GM23338 (cell line): ENCODE data around the gene ARMC7. TPM values are rescaled to one million over a fixed set of nuclear protein-coding genes. Genes with fewer than 3 reads are reported as not detected.
A peak's percentile ranks its signal among the peaks of the same experiment; 100 is the strongest.

ENCODE experiments used
- ATAC-seq: fragments of 200-7000 bp; cut with Tn5 transposase; 3 replicates; pipeline ENCODE4 v1.9.1; 2020
- DNase-seq: peaks from one replicate; pipeline ENCODE4 v3.0.0-alpha.2; 2015; ENCODE audit warnings: low spot score
- H2AFZ ChIP-seq: fragments of 200-600 bp; sonication (generic); 2 replicates; pipeline ENCODE4 v1.8.0; 2016; ENCODE audit warnings: antibody characterized with exemption, mild to moderate bottlenecking, moderate library complexity
- H3F3A ChIP-seq: fragments of 200-600 bp; sonication (generic); replicated peaks from 2 replicates; pipeline ENCODE4 v1.8.0; 2017; ENCODE audit warnings: antibody characterized with exemption, mixed run types, low read depth
- H3K27ac ChIP-seq: fragments of 200-600 bp; sonication (generic); 2 replicates; pipeline ENCODE4 v1.6.1; 2016; ENCODE audit warnings: low read depth
- H3K27me3 ChIP-seq: fragments of 200-600 bp; sonication (generic); 2 replicates; pipeline ENCODE4 v1.8.0; 2016; ENCODE audit warnings: mild to moderate bottlenecking, mixed run types, moderate library complexity; ENCODE audit not compliant: insufficient read depth
- H3K36me3 ChIP-seq: fragments of 200-600 bp; sonication (generic); 2 replicates; pipeline ENCODE4 v1.8.0; 2016; ENCODE audit warnings: mild to moderate bottlenecking; ENCODE audit not compliant: insufficient read depth
- H3K4me1 ChIP-seq: fragments of 200-600 bp; sonication (generic); 2 replicates; pipeline ENCODE4 v1.8.0; 2016; ENCODE audit warnings: mild to moderate bottlenecking, moderate library complexity; ENCODE audit not compliant: insufficient read depth
- H3K4me2 ChIP-seq: fragments of 200-600 bp; sonication (generic); 2 replicates; pipeline ENCODE4 v1.7.1; 2017; ENCODE audit warnings: mixed run types
- H3K4me3 ChIP-seq: fragments of 200-600 bp; sonication (generic); 2 replicates; pipeline ENCODE4 v1.6.1; 2016; ENCODE audit warnings: mixed run types
- H3K79me2 ChIP-seq: fragments of 200-600 bp; sonication (generic); replicated peaks from 2 replicates; pipeline ENCODE4 v1.8.0; 2017; ENCODE audit warnings: mild to moderate bottlenecking; ENCODE audit not compliant: insufficient read depth
- H3K9me2 ChIP-seq: fragments of 200-600 bp; sonication (generic); 2 replicates; pipeline ENCODE4 v1.8.0; 2017; ENCODE audit not compliant: insufficient read depth
- H4K20me1 ChIP-seq: fragments of 200-600 bp; sonication (generic); replicated peaks from 2 replicates; pipeline ENCODE4 v1.8.0; 2017; ENCODE audit warnings: mild to moderate bottlenecking; ENCODE audit not compliant: insufficient read depth
- H3K27ac Mint-ChIP-seq: 2 replicates; pipeline ENCODE4 v1.8.0; 2020; ENCODE audit warnings: inconsistent platforms, mild to moderate bottlenecking, moderate library complexity, mixed read lengths
- H3K27me3 Mint-ChIP-seq: 3 replicates; pipeline ENCODE4 v1.8.0; 2022; ENCODE audit warnings: low read depth, mild to moderate bottlenecking, moderate library complexity, mixed read lengths, inconsistent platforms; ENCODE audit not compliant: insufficient read depth, poor library complexity
- H3K36me3 Mint-ChIP-seq: 3 replicates; pipeline ENCODE4 v1.8.0; 2021; ENCODE audit warnings: low read depth, mild to moderate bottlenecking, inconsistent platforms, moderate library complexity, mixed read lengths
- H3K4me1 Mint-ChIP-seq: 3 replicates; pipeline ENCODE4 v1.8.0; 2020; ENCODE audit warnings: mild to moderate bottlenecking, inconsistent platforms, mixed read lengths
- H3K4me3 Mint-ChIP-seq: 3 replicates; pipeline ENCODE4 v1.8.0; 2021; ENCODE audit warnings: moderate library complexity, mild to moderate bottlenecking, inconsistent platforms, mixed read lengths
- H3K9me3 Mint-ChIP-seq: 3 replicates; pipeline ENCODE4 v1.8.0; 2020; ENCODE audit warnings: moderate library complexity, mild to moderate bottlenecking, inconsistent platforms, mixed read lengths
- CREB1 ChIP-seq: fragments of 250-450 bp; sonication (Bioruptor Pico); IDR thresholded peaks from 2 replicates; pipeline ENCODE4 v1.5.0; 2020; ENCODE audit warnings: low read depth, mild to moderate bottlenecking, moderate library complexity
- EZH2phosphoT487 ChIP-seq: fragments of 200-600 bp; sonication (generic); IDR thresholded peaks from one replicate; pipeline ENCODE4 v1.8.1; 2018; ENCODE audit warnings: antibody characterized with exemption; ENCODE audit not compliant: unreplicated experiment
- JUNB ChIP-seq: IDR thresholded peaks from one replicate; pipeline ENCODE4 v1.6.1; 2016; ENCODE audit warnings: antibody characterized with exemption; ENCODE audit not compliant: unreplicated experiment
- NANOG ChIP-seq: IDR thresholded peaks from 2 replicates; pipeline ENCODE4 v1.6.1; 2016; ENCODE audit warnings: antibody characterized with exemption, borderline replicate concordance
- STAT1 ChIP-seq: IDR thresholded peaks from one replicate; pipeline ENCODE4 v1.6.1; 2016; ENCODE audit warnings: antibody characterized with exemption; ENCODE audit not compliant: unreplicated experiment
- ZNF114 ChIP-seq: fragments of 250-450 bp; sonication (Bioruptor Pico); IDR thresholded peaks from 2 replicates; pipeline ENCODE4 v1.5.0; 2020; ENCODE audit warnings: mild to moderate bottlenecking, moderate library complexity
- ZNF331 ChIP-seq: fragments of 250-450 bp; sonication (Bioruptor Pico); IDR thresholded peaks from 2 replicates; pipeline ENCODE4 v1.5.0; 2020; ENCODE audit warnings: low read depth, mild to moderate bottlenecking, moderate library complexity
- polyA plus RNA-seq: library from polyadenylated mRNA; unstranded; fragments of >200 nt; fragmentation: Nextera tagmentation; extraction: Ambion mirVana; gene quantifications from 2 replicates; pipeline ENCODE4 v1.2.1, GENCODE V29; 2016
- total RNA-seq: library from RNA; depleted of rRNA; stranded (reverse); fragments of >200 nt; shearing (Covaris generic); gene quantifications from 2 replicates; pipeline ENCODE4 v1.2.3, GENCODE V29; 2014
- TF ChIP-seq, protein P1 (sequence below): IDR thresholded peaks from 2 replicates; pipeline ENCODE4 v1.6.1; 2016; ENCODE audit warnings: antibody characterized with exemption
- TF ChIP-seq, protein P2 (sequence below): IDR thresholded peaks from one replicate; pipeline ENCODE4 v1.6.1; 2018; ENCODE audit warnings: antibody characterized with exemption; ENCODE audit not compliant: unreplicated experiment
- TF ChIP-seq, protein P3 (sequence below): fragments of 250-450 bp; sonication (Bioruptor Pico); IDR thresholded peaks from 2 replicates; pipeline ENCODE4 v1.5.0; 2020; ENCODE audit warnings: mild to moderate bottlenecking, moderate library complexity

ARMC7 gene
- total and polyA plus RNA-seq, 2 experiments from 2014 or later, result 5.6 to 8.4 TPM

DNA sequence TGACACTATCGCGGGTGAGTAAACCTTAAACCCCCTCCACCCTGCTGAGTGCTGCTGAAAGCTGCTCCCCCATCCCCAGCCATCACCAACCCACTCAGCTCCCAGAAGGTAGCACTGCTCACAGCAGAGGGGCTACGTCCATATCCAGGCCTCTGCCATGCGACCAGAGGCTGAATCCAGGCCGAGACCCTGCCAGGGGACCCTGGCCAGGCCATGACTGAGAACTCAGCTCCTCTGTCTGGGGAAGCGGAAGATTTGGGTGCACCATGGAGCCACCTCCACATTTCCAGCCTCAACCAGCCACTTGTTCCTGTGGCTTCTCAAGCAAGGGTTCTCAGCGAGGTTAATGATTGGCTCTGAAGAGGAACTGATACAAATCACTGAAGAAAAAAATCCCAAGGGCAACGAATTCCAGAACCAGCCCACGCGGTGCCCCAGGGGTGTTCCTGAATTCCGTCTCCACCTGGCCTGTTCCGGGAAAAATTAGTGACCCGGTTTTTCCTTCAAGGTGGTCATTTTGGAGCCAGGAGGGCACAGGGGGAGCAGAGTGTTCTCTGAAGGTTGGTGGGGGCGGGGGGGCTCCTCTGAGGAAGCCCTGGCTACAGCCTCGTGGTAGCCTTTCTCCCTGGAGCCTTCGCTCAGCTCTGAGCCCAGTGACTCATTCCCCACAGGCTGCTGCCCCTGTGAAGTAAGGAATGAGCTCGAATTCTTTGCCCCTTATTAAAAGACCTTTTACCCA, 31.3 kb upstream of the ARMC7 start:
- Histone ChIP-seq H3K9me2 (no peaks in the 10 kb centered on the region), H4K20me1 (no peaks in the 10 kb centered on the region), H3K4me2 (peak overlapping the region; percentile 92; the same call in 1 of the 2 replicates), H3K4me1 (peaks cover 29% of the 10 kb centered on the region), H3K79me2 (no peaks in the 10 kb centered on the region), H3K4me3 (no peak overlapping the region), H2AFZ (peak overlapping the region; percentile 99), H3F3A (peaks cover 14% of the 10 kb centered on the region; the same call in 1 of the 2 replicates), H3K36me3 (no peaks in the 10 kb centered on the region), H3K27me3 (no peaks in the 10 kb centered on the region), H3K27ac (no peak overlapping the region)
- Mint-ChIP-seq H3K4me3 (peak overlapping the region; percentile 12; the same call in 1 of the 3 replicates), H3K4me1 (peaks cover 23% of the 10 kb centered on the region), H3K27ac (no peak overlapping the region), H3K27me3 (peaks cover 17% of the 10 kb centered on the region), H3K36me3 (no peaks in the 10 kb centered on the region), H3K9me3 (no peaks in the 10 kb centered on the region)
- DNase-seq (no peak), ATAC-seq (peak; percentile 2; the same call in 1 of the 3 replicates)
- TF ChIP-seq, protein P1, sequence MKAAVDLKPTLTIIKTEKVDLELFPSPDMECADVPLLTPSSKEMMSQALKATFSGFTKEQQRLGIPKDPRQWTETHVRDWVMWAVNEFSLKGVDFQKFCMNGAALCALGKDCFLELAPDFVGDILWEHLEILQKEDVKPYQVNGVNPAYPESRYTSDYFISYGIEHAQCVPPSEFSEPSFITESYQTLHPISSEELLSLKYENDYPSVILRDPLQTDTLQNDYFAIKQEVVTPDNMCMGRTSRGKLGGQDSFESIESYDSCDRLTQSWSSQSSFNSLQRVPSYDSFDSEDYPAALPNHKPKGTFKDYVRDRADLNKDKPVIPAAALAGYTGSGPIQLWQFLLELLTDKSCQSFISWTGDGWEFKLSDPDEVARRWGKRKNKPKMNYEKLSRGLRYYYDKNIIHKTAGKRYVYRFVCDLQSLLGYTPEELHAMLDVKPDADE, result no peak
- no peak for TF ChIP-seq NANOG
- TF ChIP-seq ZNF331 (CRISPR knock-in tag), result no peak
- TF ChIP-seq ZNF114 (CRISPR knock-in tag), result no peak
- TF ChIP-seq, protein P2, sequence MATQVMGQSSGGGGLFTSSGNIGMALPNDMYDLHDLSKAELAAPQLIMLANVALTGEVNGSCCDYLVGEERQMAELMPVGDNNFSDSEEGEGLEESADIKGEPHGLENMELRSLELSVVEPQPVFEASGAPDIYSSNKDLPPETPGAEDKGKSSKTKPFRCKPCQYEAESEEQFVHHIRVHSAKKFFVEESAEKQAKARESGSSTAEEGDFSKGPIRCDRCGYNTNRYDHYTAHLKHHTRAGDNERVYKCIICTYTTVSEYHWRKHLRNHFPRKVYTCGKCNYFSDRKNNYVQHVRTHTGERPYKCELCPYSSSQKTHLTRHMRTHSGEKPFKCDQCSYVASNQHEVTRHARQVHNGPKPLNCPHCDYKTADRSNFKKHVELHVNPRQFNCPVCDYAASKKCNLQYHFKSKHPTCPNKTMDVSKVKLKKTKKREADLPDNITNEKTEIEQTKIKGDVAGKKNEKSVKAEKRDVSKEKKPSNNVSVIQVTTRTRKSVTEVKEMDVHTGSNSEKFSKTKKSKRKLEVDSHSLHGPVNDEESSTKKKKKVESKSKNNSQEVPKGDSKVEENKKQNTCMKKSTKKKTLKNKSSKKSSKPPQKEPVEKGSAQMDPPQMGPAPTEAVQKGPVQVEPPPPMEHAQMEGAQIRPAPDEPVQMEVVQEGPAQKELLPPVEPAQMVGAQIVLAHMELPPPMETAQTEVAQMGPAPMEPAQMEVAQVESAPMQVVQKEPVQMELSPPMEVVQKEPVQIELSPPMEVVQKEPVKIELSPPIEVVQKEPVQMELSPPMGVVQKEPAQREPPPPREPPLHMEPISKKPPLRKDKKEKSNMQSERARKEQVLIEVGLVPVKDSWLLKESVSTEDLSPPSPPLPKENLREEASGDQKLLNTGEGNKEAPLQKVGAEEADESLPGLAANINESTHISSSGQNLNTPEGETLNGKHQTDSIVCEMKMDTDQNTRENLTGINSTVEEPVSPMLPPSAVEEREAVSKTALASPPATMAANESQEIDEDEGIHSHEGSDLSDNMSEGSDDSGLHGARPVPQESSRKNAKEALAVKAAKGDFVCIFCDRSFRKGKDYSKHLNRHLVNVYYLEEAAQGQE, result no peak
- no peak for TF ChIP-seq STAT1
- TF ChIP-seq CREB1 (CRISPR knock-in tag), result no peak
- TF ChIP-seq JUNB, result no peak
- TF ChIP-seq, protein P3, sequence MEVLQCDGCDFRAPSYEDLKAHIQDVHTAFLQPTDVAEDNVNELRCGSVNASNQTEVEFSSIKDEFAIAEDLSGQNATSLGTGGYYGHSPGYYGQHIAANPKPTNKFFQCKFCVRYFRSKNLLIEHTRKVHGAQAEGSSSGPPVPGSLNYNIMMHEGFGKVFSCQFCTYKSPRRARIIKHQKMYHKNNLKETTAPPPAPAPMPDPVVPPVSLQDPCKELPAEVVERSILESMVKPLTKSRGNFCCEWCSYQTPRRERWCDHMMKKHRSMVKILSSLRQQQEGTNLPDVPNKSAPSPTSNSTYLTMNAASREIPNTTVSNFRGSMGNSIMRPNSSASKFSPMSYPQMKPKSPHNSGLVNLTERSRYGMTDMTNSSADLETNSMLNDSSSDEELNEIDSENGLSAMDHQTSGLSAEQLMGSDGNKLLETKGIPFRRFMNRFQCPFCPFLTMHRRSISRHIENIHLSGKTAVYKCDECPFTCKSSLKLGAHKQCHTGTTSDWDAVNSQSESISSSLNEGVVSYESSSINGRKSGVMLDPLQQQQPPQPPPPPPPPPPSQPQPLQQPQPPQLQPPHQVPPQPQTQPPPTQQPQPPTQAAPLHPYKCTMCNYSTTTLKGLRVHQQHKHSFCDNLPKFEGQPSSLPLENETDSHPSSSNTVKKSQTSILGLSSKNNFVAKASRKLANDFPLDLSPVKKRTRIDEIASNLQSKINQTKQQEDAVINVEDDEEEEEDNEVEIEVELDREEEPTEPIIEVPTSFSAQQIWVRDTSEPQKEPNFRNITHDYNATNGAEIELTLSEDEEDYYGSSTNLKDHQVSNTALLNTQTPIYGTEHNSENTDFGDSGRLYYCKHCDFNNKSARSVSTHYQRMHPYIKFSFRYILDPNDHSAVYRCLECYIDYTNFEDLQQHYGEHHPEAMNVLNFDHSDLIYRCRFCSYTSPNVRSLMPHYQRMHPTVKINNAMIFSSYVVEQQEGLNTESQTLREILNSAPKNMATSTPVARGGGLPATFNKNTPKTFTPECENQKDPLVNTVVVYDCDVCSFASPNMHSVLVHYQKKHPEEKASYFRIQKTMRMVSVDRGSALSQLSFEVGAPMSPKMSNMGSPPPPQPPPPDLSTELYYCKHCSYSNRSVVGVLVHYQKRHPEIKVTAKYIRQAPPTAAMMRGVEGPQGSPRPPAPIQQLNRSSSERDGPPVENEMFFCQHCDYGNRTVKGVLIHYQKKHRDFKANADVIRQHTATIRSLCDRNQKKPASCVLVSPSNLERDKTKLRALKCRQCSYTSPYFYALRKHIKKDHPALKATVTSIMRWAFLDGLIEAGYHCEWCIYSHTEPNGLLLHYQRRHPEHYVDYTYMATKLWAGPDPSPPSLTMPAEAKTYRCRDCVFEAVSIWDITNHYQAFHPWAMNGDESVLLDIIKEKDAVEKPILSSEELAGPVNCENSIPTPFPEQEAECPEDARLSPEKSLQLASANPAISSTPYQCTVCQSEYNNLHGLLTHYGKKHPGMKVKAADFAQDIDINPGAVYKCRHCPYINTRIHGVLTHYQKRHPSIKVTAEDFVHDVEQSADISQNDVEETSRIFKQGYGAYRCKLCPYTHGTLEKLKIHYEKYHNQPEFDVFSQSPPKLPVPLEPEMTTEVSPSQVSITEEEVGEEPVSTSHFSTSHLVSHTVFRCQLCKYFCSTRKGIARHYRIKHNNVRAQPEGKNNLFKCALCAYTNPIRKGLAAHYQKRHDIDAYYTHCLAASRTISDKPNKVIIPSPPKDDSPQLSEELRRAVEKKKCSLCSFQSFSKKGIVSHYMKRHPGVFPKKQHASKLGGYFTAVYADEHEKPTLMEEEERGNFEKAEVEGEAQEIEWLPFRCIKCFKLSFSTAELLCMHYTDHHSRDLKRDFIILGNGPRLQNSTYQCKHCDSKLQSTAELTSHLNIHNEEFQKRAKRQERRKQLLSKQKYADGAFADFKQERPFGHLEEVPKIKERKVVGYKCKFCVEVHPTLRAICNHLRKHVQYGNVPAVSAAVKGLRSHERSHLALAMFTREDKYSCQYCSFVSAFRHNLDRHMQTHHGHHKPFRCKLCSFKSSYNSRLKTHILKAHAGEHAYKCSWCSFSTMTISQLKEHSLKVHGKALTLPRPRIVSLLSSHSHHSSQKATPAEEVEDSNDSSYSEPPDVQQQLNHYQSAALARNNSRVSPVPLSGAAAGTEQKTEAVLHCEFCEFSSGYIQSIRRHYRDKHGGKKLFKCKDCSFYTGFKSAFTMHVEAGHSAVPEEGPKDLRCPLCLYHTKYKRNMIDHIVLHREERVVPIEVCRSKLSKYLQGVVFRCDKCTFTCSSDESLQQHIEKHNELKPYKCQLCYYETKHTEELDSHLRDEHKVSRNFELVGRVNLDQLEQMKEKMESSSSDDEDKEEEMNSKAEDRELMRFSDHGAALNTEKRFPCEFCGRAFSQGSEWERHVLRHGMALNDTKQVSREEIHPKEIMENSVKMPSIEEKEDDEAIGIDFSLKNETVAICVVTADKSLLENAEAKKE (CRISPR knock-in tag), result no peak
- TF ChIP-seq EZH2phosphoT487, result no peak
